OCI-M1 (cell line): ENCODE data around the gene ARHGAP18.

Source experiments
- DNase-seq: peaks from one replicate; lab custom pipeline; 2025; lab: John Stamatoyannopoulos, UW

ARHGAP18 gene

DNA sequence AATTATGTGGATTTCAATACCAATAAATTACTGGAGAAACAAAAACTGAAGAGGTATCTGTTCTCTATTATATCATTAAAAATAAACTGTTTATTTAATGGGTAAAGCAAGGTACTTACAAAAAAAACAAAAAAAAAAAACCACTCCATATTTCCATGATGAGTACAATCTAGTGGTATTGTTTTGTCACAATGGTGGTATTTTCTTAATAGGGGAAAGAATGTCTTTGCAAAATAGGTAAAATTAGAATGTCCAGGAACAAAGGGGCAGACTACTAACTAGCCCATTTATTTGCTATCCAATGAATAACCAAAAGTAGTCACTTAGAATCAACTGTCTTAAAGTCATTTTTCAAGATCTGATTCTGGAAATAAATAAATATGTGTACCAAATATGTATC lies 92.0 kb downstream of the ARHGAP18 start:
- no peak for DNase-seq

DNA sequence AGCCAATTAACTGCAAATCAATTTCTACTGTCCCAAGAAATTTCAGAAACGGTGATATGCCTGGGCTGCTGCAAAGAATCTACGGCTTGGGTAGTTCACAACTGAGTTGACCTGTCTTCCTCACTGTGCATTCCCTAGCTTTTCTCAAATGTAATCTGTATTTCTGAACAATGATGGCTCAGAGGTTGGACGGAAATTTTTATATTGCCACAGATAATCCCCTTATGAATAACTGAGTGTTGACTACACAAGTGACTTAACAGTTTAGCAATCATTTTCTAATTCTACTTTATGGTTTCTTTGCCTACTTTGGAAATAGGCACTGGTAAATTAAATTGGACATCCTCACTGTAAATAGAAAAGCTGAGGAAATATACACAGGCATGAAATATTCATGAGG lies 94.5 kb downstream of the ARHGAP18 start:
- DNase-seq, result no peak

GRCh38 chr6:129615020-129615419 lies 95.0 kb downstream of the ARHGAP18 start:
- DNase-seq, result no peak

- no peak for DNase-seq
Observed at GRCh38 chr6:129614464-129614863, 95.5 kb downstream of the ARHGAP18 start.

GRCh38 chr6:129612440-129612839 lies 97.5 kb downstream of the ARHGAP18 start:
- DNase-seq, result no peak

DNA sequence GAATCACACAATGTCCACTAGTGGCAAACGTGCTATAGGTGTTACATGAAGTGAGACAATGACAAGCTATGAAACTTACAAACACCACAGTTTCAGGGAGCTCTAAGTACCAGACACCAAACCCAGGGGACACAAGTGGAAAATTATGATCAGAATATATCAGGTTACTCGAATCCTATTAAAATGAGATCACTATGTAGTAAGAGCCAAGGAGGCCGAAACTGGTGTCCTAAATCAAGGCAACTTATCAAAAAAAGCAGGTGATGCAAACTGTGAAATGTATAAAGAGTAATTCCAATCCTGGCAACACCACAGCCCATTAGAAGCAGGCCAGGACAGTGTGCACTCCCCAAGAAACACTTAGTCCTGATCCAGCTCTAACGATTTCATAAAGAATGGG lies 100.3 kb downstream of the ARHGAP18 start:
- no peak for DNase-seq

DNA sequence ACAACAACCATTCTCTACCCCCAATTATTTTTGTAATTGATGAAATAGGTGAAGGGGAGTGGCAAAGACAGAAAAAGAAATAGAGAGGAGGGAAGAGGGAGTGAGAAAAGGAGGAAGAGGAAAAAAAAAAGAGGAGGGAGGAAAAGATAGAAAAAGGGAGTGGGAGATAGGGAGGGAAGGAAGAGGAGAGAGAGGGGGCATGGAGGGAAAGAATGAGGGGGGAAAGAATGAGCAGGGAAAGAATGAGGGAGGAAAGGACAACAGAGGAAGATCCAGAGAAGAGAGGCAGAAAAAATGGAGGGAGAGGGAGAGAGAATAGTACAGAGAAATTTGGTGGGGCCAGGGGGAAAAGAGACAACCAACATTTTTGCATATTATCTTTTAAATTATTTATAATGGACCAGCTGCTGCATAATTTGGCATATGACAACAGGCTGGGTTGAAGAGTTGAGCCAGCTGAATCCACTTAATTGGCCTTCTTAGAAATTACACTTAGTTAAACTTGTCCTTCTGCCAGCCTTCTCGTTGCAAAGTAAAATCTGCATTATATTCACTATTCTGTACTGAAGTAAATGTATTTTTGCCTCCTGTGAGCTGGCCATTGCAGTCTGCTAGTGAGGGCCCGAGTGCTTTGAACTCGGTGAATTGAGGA lies 101.0 kb downstream of the ARHGAP18 start:
- no peak for DNase-seq

DNA sequence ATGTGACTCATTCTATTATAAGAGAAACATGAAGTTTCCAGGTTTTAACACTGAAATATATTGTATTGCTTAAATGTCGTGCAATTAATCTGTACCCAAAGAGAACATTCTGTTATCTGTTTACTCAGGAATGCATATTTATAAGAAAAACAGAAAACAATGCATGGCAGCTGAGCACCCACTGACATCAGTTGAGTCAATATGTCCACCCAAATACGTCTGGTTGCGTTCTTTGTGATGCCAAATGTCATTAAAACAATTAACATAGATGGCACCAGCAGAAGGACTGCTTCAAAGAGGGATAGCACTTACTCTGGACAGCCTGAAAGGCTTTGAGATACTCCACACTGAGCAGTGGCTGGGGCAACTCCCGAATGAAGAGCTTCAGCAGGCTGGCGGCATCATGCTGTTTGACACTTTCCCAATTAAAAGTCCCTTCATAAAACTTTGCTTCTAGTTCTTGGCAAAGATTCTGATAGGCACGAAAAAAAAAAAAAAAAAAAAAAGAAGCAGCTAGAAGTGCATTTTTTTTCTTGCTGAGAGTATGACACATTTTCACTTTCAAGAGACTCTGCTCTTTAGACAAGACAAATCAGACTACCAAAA lies 102.3 kb downstream of the ARHGAP18 start:
- no peak for DNase-seq

DNA sequence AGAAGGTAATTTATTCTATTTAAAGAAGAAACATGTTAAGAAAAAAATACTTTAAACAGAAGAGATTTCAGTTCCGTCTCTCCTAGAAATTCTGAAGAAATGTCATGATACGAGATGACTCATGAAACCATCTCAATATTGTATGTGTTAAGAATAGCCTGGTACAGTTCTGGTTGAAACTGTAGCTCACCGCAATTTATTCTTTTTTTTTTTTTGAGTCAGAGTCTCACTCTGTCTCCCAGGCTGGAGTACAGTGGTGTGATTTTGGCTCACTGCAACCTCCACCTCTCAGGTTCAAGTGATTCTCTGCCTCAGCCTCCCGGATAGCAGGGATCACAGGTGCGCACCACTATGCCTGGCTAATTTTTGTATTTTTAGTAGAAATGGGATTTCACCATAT lies 103.3 kb downstream of the ARHGAP18 start:
- no peak for DNase-seq

GRCh38 chr6:129605967-129606366 lies 104.0 kb downstream of the ARHGAP18 start:
- DNase-seq, result no peak

GRCh38 chr6:129605095-129605494 lies 104.9 kb downstream of the ARHGAP18 start:
- no peak for DNase-seq

- DNase-seq, result no peak
Observed at GRCh38 chr6:129604321-129604720, 105.7 kb downstream of the ARHGAP18 start.

DNA sequence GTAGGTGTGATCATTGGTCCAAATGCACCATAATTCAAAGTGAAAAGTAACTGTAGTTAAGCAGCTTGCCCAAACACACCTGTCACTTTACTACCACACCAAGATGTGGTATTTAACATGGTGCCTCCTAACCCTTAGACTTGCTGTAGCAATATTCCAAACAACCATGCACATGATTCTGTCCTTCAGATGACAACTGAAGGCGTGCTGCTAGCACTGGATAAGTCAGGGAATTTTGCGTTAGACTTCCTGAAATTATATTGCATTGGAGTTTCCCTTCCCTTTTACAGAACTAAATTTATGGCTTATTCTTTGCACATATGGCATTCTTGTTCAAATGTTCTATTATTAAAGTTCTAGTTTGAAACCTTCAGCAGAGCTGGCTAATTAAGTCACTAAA lies 106.2 kb downstream of the ARHGAP18 start:
- DNase-seq, result no peak

DNA sequence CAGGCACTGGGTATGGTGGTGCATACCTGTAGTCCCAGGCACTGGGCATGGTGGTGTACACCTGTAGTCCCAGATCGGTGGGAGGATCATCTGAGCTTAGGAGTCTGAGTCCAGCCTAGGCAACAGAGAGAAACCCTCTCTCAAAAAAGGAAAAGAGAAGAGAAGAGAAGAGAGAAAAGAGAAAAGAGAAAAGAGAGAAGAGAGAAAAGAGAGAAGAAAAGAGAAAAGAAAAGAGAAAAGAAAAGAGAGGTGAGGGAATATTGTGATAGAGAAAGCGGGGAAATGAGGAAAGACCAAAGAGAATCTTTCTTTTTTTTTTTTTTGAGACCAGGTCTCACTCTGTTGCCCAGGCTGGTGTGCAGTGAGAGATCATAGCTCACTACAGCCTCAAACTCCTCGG lies 108.7 kb downstream of the ARHGAP18 start:
- no peak for DNase-seq

DNA sequence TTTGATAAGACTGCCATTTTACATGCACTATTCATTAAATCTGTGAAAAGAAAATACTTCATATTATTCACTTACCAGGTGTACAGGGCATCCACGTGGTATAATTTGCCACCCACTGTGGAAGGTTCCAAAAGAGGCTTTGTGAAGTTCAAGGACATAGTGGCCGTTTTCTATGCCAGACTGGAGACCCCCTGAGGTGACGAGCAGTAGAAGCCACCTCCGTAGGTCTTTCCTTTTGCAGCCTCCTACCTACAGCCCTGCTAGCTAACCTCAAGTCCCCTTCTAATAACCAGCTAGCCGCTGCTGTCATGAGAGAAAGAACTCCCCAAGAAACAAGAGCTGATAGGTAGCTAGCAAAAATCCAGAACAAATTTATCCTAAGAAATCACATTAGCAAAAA lies 110.5 kb downstream of the ARHGAP18 start:
- no peak for DNase-seq

GRCh38 chr6:129598244-129599187 lies 111.5 kb downstream of the ARHGAP18 start:
- DNase-seq, result peak; percentile 93

DNA sequence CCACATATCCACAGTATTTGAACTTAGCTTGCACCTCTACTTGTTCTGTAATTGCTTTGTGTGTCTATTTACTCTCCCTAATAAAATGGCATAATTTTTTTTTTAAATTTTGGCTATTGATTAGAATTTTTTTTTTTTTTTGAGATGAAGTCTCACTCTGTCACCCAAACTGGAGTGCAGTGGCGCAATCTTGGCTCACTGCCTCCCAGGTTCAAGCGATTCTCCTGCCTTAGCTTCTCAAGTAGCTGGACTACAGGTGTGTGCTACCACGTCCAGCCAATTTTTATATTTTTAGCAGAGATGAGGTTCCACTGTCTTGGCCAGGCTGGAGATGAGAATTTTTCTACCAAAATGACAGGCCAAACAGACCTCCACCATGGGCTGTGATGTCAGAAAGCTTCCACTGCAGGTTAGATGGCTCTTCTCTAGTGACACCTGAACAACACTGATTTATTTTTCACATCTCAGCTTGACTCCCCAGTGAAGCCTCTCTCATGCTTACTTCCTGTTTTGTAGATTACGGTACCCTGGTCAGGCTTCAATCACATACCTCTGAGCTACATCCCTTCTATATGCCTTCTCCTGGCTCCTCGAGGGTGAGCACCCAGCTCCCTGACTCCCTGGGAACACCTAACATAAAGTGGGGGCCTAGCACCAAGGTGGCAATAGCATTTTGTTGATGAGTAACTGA lies 112.8 kb downstream of the ARHGAP18 start:
- no peak for DNase-seq

DNA sequence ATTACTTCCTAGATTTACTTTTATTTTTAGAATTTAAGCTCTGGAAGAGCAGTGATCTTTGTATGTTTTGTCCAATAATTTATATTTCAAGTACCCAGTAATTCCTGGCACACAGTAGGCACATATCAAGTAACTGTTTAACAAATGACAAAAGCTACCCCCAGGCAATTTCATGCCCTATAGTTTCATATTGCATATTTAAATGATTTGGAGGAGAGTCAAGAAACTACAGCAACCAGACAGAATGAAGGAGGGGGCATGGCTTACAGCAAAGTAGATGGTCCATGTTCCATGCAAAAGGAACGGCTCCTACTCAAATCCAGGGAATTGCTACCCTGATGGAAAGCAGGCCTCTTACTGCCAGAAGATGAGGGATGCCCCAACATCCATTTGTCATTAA lies 113.5 kb downstream of the ARHGAP18 start:
- DNase-seq, result no peak

DNA sequence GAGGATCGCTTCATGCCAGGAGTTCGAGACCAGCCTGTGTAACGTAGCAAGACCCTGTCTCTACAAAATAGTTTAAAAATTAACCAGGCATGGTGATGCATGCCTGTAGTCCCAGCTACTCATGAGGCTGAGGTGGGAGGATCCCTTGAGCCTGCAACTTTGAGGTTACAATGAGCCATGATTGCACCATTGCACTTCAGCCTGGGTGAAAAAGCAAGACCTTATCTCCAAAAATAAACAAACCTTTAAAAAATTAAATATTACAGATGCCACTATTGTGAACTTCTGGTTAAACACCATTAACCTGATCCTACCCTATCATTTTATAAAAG lies 116.8 kb downstream of the ARHGAP18 start:
- no peak for DNase-seq

- no peak for DNase-seq
Observed at GRCh38 chr6:129592516-129593232, 117.3 kb downstream of the ARHGAP18 start.

GRCh38 chr6:129590408-129591022 lies 119.5 kb downstream of the ARHGAP18 start:
- no peak for DNase-seq
